Neural cell (in vitro differentiated cells): Measurements from ENCODE around the gene PRDM11. TPM values are rescaled to one million over a fixed set of nuclear protein-coding genes. Genes with fewer than 3 reads are reported as not detected.

Experiments used
- H2AFZ ChIP-seq: fragments of 200-600, 300-800 bp; sonication (generic), shearing (Covaris generic); 2 replicates; pipeline ENCODE4 v1.6.0; 2014; ENCODE audit warnings: low read depth, mild to moderate bottlenecking, antibody characterized with exemption, low read length, moderate library complexity
- H3F3A ChIP-seq: fragments of 200-600 bp; shearing (Covaris generic); 2 replicates; pipeline ENCODE4 v1.6.1; 2016; ENCODE audit warnings: mild to moderate bottlenecking, moderate library complexity, mixed read lengths, antibody characterized with exemption, low read length; ENCODE audit not compliant: insufficient read depth, poor library complexity, severe bottlenecking
- H3K27ac ChIP-seq: fragments of 200-600, 300-800 bp; sonication (generic), shearing (Covaris generic); 2 replicates; pipeline ENCODE4 v1.5.1; 2014; ENCODE audit warnings: mild to moderate bottlenecking, low read length, moderate library complexity
- H3K27me3 ChIP-seq: fragments of 300-800, 200-600 bp; sonication (generic), shearing (Covaris generic); 2 replicates; pipeline ENCODE4 v1.6.0; 2014; ENCODE audit warnings: mild to moderate bottlenecking, low read depth, low read length, moderate library complexity; ENCODE audit not compliant: insufficient read depth
- H3K36me3 ChIP-seq: fragments of 300-800, 200-600 bp; sonication (generic), shearing (Covaris generic); 2 replicates; pipeline ENCODE4 v1.5.1; 2014; ENCODE audit warnings: mild to moderate bottlenecking, antibody characterized with exemption, low read length, moderate library complexity; ENCODE audit not compliant: insufficient read depth
- H3K4me2 ChIP-seq: fragments of 300-800, 200-600 bp; sonication (generic), shearing (Covaris generic); 2 replicates; pipeline ENCODE4 v1.6.0; 2014; ENCODE audit warnings: mild to moderate bottlenecking, low read length
- H3K4me3 ChIP-seq: fragments of 300-800, 200-600 bp; sonication (generic), shearing (Covaris generic); 2 replicates; pipeline ENCODE4 v1.5.1; 2014; ENCODE audit warnings: mild to moderate bottlenecking, low read length, moderate library complexity
- H3K79me2 ChIP-seq: fragments of 200-600 bp; shearing (Covaris generic); replicated peaks from 2 replicates; pipeline ENCODE4 v1.6.0; 2014; ENCODE audit warnings: mild to moderate bottlenecking, low read length, moderate library complexity; ENCODE audit not compliant: insufficient read depth
- H3K9ac ChIP-seq: fragments of 300-800, 200-600 bp; sonication (generic), shearing (Covaris generic); 2 replicates; pipeline ENCODE4 v1.6.1; 2016; ENCODE audit warnings: mild to moderate bottlenecking, low read length, mixed read lengths
- H3K9me2 ChIP-seq: fragments of 200-600 bp; shearing (Covaris generic); 2 replicates; pipeline ENCODE4 v1.6.1; 2016; ENCODE audit warnings: mild to moderate bottlenecking, low read length, mixed read lengths; ENCODE audit not compliant: insufficient read depth
- H3K9me3 ChIP-seq: fragments of 200-600, 300-800 bp; sonication (generic), shearing (Covaris generic); 2 replicates; pipeline ENCODE4 v1.6.1; 2016; ENCODE audit warnings: mild to moderate bottlenecking, mixed run types, low read length, moderate library complexity, mixed read lengths
- H4K20me1 ChIP-seq: fragments of 200-600 bp; shearing (Covaris generic); 2 replicates; pipeline ENCODE4 v1.6.1; 2016; ENCODE audit warnings: mild to moderate bottlenecking, mixed run types; ENCODE audit not compliant: insufficient read depth
- EP300 ChIP-seq: fragments of 450-650 bp; conservative IDR thresholded peaks from 2 replicates; pipeline ENCODE4 v1.6.1; 2014; ENCODE audit warnings: antibody characterized with exemption, mild to moderate bottlenecking, moderate library complexity; ENCODE audit not compliant: poor library complexity, severe bottlenecking
- EZH2 ChIP-seq: fragments of 200-600, 300-800 bp; shearing (Covaris generic), sonication (generic); IDR thresholded peaks from 2 replicates; pipeline ENCODE4 v1.6.1; 2014; ENCODE audit warnings: antibody characterized with exemption, low read length, borderline replicate concordance, mild to moderate bottlenecking; ENCODE audit not compliant: insufficient read depth, poor library complexity, severe bottlenecking
- MXI1 ChIP-seq: fragments of 450-650 bp; conservative IDR thresholded peaks from 2 replicates; pipeline ENCODE4 v1.6.1; 2014; ENCODE audit warnings: antibody characterized with exemption, mild to moderate bottlenecking; ENCODE audit not compliant: poor library complexity, severe bottlenecking
- POLR2AphosphoS5 ChIP-seq: IDR thresholded peaks from 2 replicates; pipeline ENCODE4 v1.6.1; 2012
- RAD21 ChIP-seq: fragments of 450-650 bp; conservative IDR thresholded peaks from 2 replicates; pipeline ENCODE4 v1.6.1; 2014; ENCODE audit warnings: antibody characterized with exemption, mild to moderate bottlenecking, moderate library complexity
- SMC3 ChIP-seq: fragments of 450-650 bp; conservative IDR thresholded peaks from 2 replicates; pipeline ENCODE4 v1.6.1; 2014; ENCODE audit warnings: antibody characterized with exemption, mild to moderate bottlenecking, moderate library complexity; ENCODE audit not compliant: poor library complexity
- TAF1 ChIP-seq: IDR thresholded peaks from 2 replicates; pipeline ENCODE4 v1.6.1; 2012; ENCODE audit warnings: low read depth
- polyA plus RNA-seq: library from polyadenylated mRNA; depleted of rRNA; stranded (reverse); fragments of >200 nt; gene quantifications from 2 replicates; pipeline ENCODE4 v1.2.3, GENCODE V29; 2014
- TF ChIP-seq, protein P1 (sequence below): IDR thresholded peaks from 2 replicates; pipeline ENCODE4 v1.6.1; 2012; ENCODE audit warnings: borderline replicate concordance
- TF ChIP-seq, protein P2 (sequence below): fragments of 450-650 bp; IDR thresholded peaks from 2 replicates; pipeline ENCODE4 v1.5.1; 2014; ENCODE audit warnings: antibody characterized with exemption, mild to moderate bottlenecking, moderate library complexity; ENCODE audit not compliant: poor library complexity, severe bottlenecking

PRDM11 gene
- polyA plus RNA-seq, 1 donor from 2014 or later, result 2.0 TPM

DNA sequence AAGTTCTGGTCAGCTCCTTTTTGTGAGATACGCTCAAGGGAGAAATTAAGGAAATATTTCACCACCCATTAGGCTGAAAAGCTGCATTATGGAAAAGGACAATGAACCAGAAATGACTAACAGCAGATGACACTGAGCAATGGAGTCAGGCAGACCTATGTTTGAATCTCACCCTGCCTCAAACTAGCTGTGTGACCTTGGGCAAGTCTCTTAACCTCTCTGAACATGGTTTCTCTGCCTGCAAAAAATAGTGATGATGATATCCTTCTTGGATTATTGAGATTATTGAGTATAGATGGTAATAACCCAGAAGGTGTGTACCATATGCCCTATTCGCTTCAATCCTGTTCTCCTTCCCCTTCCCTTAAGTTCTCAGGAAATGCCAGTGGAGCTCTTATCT, 2.9 kb upstream of the PRDM11 start:
- Histone ChIP-seq H3K9ac (no peak overlapping the region), H3K27ac (no peak overlapping the region), H3K9me3 (no peaks in the 10 kb centered on the region), H3K9me2 (no peaks in the 10 kb centered on the region), H3K27me3 (no peaks in the 10 kb centered on the region), H3K79me2 (peaks cover 11% of the 10 kb centered on the region), H3F3A (no peaks in the 10 kb centered on the region), H3K4me3 (no peak overlapping the region), H2AFZ (no peak overlapping the region), H3K4me2 (no peak overlapping the region), H4K20me1 (no peaks in the 10 kb centered on the region), H3K36me3 (no peaks in the 10 kb centered on the region)
- no peak for TF ChIP-seq EP300
- TF ChIP-seq, protein P1, sequence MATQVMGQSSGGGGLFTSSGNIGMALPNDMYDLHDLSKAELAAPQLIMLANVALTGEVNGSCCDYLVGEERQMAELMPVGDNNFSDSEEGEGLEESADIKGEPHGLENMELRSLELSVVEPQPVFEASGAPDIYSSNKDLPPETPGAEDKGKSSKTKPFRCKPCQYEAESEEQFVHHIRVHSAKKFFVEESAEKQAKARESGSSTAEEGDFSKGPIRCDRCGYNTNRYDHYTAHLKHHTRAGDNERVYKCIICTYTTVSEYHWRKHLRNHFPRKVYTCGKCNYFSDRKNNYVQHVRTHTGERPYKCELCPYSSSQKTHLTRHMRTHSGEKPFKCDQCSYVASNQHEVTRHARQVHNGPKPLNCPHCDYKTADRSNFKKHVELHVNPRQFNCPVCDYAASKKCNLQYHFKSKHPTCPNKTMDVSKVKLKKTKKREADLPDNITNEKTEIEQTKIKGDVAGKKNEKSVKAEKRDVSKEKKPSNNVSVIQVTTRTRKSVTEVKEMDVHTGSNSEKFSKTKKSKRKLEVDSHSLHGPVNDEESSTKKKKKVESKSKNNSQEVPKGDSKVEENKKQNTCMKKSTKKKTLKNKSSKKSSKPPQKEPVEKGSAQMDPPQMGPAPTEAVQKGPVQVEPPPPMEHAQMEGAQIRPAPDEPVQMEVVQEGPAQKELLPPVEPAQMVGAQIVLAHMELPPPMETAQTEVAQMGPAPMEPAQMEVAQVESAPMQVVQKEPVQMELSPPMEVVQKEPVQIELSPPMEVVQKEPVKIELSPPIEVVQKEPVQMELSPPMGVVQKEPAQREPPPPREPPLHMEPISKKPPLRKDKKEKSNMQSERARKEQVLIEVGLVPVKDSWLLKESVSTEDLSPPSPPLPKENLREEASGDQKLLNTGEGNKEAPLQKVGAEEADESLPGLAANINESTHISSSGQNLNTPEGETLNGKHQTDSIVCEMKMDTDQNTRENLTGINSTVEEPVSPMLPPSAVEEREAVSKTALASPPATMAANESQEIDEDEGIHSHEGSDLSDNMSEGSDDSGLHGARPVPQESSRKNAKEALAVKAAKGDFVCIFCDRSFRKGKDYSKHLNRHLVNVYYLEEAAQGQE, result no peak
- no peak for TF ChIP-seq TAF1
- TF ChIP-seq SMC3, result no peak
- TF ChIP-seq MXI1, result no peak
- TF ChIP-seq RAD21, result no peak

DNA sequence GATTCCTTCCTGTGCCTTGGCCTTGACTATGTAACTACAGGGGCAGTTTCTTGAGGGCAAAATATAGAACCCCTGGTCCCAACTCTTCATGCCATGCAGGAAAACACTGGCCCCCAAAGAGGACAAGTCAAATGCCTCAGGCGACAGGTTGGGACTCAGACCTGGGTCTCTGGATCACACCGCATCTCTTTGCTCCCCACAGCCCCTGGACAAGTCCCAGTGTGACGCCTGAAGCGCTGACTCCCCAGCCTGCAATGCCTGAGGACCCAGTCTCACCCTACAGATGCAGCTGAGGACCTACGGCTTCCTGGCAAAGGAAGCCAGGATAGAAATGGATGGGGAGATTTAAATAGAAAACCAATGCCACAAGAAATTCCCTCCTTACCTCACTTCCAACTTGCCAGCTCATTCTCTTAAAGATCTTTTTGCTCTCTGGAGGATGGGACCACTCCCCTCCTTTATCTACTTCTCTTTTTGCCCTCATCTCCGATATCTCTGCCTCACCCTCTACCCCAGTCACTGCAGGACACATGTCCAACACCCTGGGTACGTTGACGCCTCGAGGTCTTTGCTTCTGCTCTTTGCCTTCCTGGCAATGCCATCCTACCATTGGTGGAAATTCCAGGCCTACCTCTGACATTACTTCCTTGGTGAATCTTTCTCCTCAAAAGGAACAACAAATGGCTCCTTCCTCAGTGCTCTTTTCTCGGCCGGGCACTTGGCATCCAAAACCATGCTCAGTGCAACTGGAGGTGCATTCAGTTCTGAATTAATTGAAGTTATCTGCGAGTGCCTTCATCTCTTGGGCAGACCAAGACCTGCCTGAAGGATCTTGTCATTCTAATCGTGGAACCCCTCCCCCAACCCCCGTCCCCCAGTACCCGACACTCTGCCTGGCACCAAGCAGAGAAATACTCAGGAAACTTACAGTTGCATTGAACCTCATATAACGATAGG, 2.0 kb upstream of the PRDM11 start:
- no peak overlapping the region for H3K4me3 ChIP-seq
- H3K9me2 ChIP-seq, result no peaks in the 10 kb centered on the region
- no peaks in the 10 kb centered on the region for H3F3A ChIP-seq
- no peaks in the 10 kb centered on the region for H3K27me3 ChIP-seq
- H3K9me3 ChIP-seq, result no peaks in the 10 kb centered on the region
- H4K20me1 ChIP-seq, result no peaks in the 10 kb centered on the region
- H3K9ac ChIP-seq, result no peak overlapping the region
- peaks cover 19% of the 10 kb centered on the region for H3K79me2 ChIP-seq
- H3K4me2 ChIP-seq, result no peak overlapping the region
- H3K36me3 ChIP-seq, result no peaks in the 10 kb centered on the region
- TF ChIP-seq TAF1 (no peak), EZH2 (no peak), SMC3 (no peak), POLR2AphosphoS5 (no peak), MXI1 (no peak), RAD21 (no peak), EP300 (no peak)
- TF ChIP-seq, protein P2, sequence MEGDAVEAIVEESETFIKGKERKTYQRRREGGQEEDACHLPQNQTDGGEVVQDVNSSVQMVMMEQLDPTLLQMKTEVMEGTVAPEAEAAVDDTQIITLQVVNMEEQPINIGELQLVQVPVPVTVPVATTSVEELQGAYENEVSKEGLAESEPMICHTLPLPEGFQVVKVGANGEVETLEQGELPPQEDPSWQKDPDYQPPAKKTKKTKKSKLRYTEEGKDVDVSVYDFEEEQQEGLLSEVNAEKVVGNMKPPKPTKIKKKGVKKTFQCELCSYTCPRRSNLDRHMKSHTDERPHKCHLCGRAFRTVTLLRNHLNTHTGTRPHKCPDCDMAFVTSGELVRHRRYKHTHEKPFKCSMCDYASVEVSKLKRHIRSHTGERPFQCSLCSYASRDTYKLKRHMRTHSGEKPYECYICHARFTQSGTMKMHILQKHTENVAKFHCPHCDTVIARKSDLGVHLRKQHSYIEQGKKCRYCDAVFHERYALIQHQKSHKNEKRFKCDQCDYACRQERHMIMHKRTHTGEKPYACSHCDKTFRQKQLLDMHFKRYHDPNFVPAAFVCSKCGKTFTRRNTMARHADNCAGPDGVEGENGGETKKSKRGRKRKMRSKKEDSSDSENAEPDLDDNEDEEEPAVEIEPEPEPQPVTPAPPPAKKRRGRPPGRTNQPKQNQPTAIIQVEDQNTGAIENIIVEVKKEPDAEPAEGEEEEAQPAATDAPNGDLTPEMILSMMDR, result no peak
- TF ChIP-seq, protein P1, result no peak
- H3K27ac ChIP-seq, result no peak overlapping the region
- no peak overlapping the region for H2AFZ ChIP-seq
